GM12878 (cell line): ENCODE results near the gene RAD1. TPM values are rescaled to one million over a fixed set of nuclear protein-coding genes. Genes with fewer than 3 reads are reported as not detected.

Experiments used
- BMI1 ChIP-seq: fragments of 450-650 bp; IDR thresholded peaks from 2 replicates; pipeline ENCODE4 v1.6.1; 2016; ENCODE audit warnings: mild to moderate bottlenecking, moderate library complexity, borderline replicate concordance
- BRCA1 ChIP-seq: IDR thresholded peaks from 2 replicates; pipeline ENCODE4 v1.6.1; 2011; ENCODE audit warnings: low read depth, low read length, improper control_type of control experiment
- CEBPB ChIP-seq, 2 experiments: fragments of 150-350 bp in 1 of 2; IDR thresholded peaks; 2 replicates each; pipeline ENCODE4 v1.6.1; 2012 to 2014; ENCODE audit warnings: low read depth in 2 of 2, low read length in 2 of 2, borderline replicate concordance in 1 of 2, inconsistent platforms in 1 of 2
- CREB1 ChIP-seq: IDR thresholded peaks from 2 replicates; pipeline ENCODE4 v1.6.1; 2012; ENCODE audit warnings: low read depth, mild to moderate bottlenecking, inconsistent platforms
- CREM ChIP-seq: IDR thresholded peaks from 2 replicates; pipeline ENCODE4 v1.6.1; 2014; ENCODE audit warnings: antibody characterized with exemption, low read depth
- ESRRA ChIP-seq: IDR thresholded peaks from 2 replicates; pipeline ENCODE4 v1.6.1; 2012; ENCODE audit warnings: mild to moderate bottlenecking, low read length, improper control_type of control experiment
- HDAC2 ChIP-seq: fragments of 200-600 bp; sonication (generic); IDR thresholded peaks from 2 replicates; pipeline ENCODE4 v1.6.1; 2017
- HDAC6 ChIP-seq: fragments of 200-600 bp; sonication (generic); IDR thresholded peaks from one replicate; pipeline ENCODE4 v1.8.0; 2017; ENCODE audit warnings: antibody characterized with exemption; ENCODE audit not compliant: unreplicated experiment
- IKZF2 ChIP-seq, 2 experiments: fragments of 450-650 bp; IDR thresholded peaks; 2 replicates each; pipeline ENCODE4 v1.6.1; 2017; ENCODE audit warnings: mild to moderate bottlenecking in 2 of 2, moderate library complexity in 2 of 2
- IRF4 ChIP-seq: IDR thresholded peaks from 2 replicates; pipeline ENCODE4 v1.6.1; 2011; ENCODE audit warnings: low read depth, low read length
- JUNB ChIP-seq: IDR thresholded peaks from 2 replicates; pipeline ENCODE4 v1.6.1; 2016; ENCODE audit warnings: antibody characterized with exemption, mild to moderate bottlenecking
- KDM1A ChIP-seq: fragments of 200-600 bp; sonication (generic); IDR thresholded peaks from 2 replicates; pipeline ENCODE4 v1.6.1; 2016; ENCODE audit warnings: borderline replicate concordance
- LARP7 ChIP-seq: fragments of 450-650 bp; IDR thresholded peaks from 2 replicates; pipeline ENCODE4 v1.6.1; 2017; ENCODE audit warnings: mild to moderate bottlenecking
- MYB ChIP-seq: fragments of 150-350 bp; IDR thresholded peaks from 2 replicates; pipeline ENCODE4 v1.6.1; 2014; ENCODE audit warnings: mild to moderate bottlenecking, low read depth, low read length, borderline replicate concordance
- NFXL1 ChIP-seq: fragments of 450-650 bp; IDR thresholded peaks from 2 replicates; pipeline ENCODE4 v1.6.1; 2017; ENCODE audit warnings: antibody characterized with exemption, mild to moderate bottlenecking, borderline replicate concordance
- PAX5 ChIP-seq: IDR thresholded peaks from 2 replicates; pipeline ENCODE4 v1.6.1; 2011; ENCODE audit warnings: low read depth, low read length, borderline replicate concordance
- POLR2A ChIP-seq: IDR thresholded peaks from 2 replicates; pipeline ENCODE4 v1.6.1; 2011; ENCODE audit warnings: low read depth, mild to moderate bottlenecking, low read length
- RBBP5 ChIP-seq: fragments of 200-600 bp; sonication (generic); conservative IDR thresholded peaks from 2 replicates; pipeline ENCODE4 v1.6.1; 2016
- SIN3A ChIP-seq: IDR thresholded peaks from 2 replicates; pipeline ENCODE4 v1.6.1; 2012; ENCODE audit warnings: low read depth, low read length, improper control_type of control experiment
- SREBF2 ChIP-seq: IDR thresholded peaks from 2 replicates; pipeline ENCODE4 v1.6.1; 2012; ENCODE audit warnings: mild to moderate bottlenecking, low read length
- STAT1 ChIP-seq: fragments of 450-650 bp; conservative IDR thresholded peaks from 2 replicates; pipeline ENCODE4 v1.6.1; 2014; ENCODE audit warnings: antibody characterized with exemption, mild to moderate bottlenecking
- STAT3 ChIP-seq: IDR thresholded peaks from 2 replicates; pipeline ENCODE4 v1.6.1; 2011; ENCODE audit warnings: low read depth, low read length, improper control_type of control experiment
- SUPT20H ChIP-seq: IDR thresholded peaks from 2 replicates; pipeline ENCODE4 v1.6.1; 2011; ENCODE audit warnings: low read depth, mild to moderate bottlenecking, low read length, moderate library complexity, borderline replicate concordance; ENCODE audit not compliant: control insufficient read depth
- SUZ12 ChIP-seq: fragments of 200-600 bp; sonication (generic); IDR thresholded peaks from one replicate; pipeline ENCODE4 v1.6.1; 2018; ENCODE audit warnings: antibody characterized with exemption, mild to moderate bottlenecking; ENCODE audit not compliant: unreplicated experiment
- ZNF274 ChIP-seq: IDR thresholded peaks from one replicate; pipeline ENCODE4 v1.8.0; 2011; ENCODE audit not compliant: insufficient read length, insufficient read depth
- ZNF384 ChIP-seq: IDR thresholded peaks from 2 replicates; pipeline ENCODE4 v1.6.1; 2012; ENCODE audit warnings: low read depth, mild to moderate bottlenecking, low read length, improper control_type of control experiment, borderline replicate concordance
- polyA plus RNA-seq, 11 experiments: library from polyadenylated mRNA; depleted of rRNA in 4 of 11; unstranded in 6 of 11; stranded (reverse) in 5 of 11; fragments of >200 nt; fragmentation: Nextera tagmentation in 4 of 11; fragmentation: Illumina TruSeq in 1 of 11; extraction: Ambion mirVana in 4 of 11; extraction: Trizol in 1 of 11; gene quantifications; 1 replicate in 1 of 11; 2 replicates in 10 of 11; pipeline versions ENCODE4 v1.2.1 to v1.2.3, GENCODE V29; 2011 to 2016; ENCODE audit warnings: inconsistent platforms in 2 of 11, missing spikeins in 2 of 11, low read depth in 1 of 11
- total RNA-seq, 4 experiments: library from RNA; depleted of rRNA in 3 of 4; stranded (reverse); fragments of >200 nt in 3 of 4; fragmentation: Illumina TruSeq in 1 of 4; extraction: Trizol in 1 of 4; gene quantifications; 2 replicates each; pipeline versions ENCODE4 v1.2.1 to v1.2.3, GENCODE V29; 2013 to 2021
- TF ChIP-seq, protein P1 (sequence below): IDR thresholded peaks from 2 replicates; pipeline ENCODE4 v1.6.1; 2011; ENCODE audit warnings: low read depth, low read length, improper control_type of control experiment, borderline replicate concordance
- TF ChIP-seq, protein P2 (sequence below): IDR thresholded peaks from 2 replicates; pipeline ENCODE4 v1.6.1; 2011; ENCODE audit warnings: low read depth, mild to moderate bottlenecking, low read length, moderate library complexity, borderline replicate concordance; ENCODE audit errors: extremely low read depth
- TF ChIP-seq, protein P3 (sequence below): IDR thresholded peaks from 2 replicates; pipeline ENCODE4 v1.6.1; 2011; ENCODE audit warnings: borderline replicate concordance, low read depth, mild to moderate bottlenecking, moderate library complexity, mixed read lengths, low read length; ENCODE audit not compliant: insufficient read depth; ENCODE audit errors: extremely low read length

Gene RAD1
- total and polyA plus RNA-seq, 10 of the 15 experiments (the other 5 are each of a cell fraction or from before 2014, with no cell fraction given) = 21.1 to 58.4 (median 37.2) TPM

GRCh38 chr5:34915139-34915855 lies at the start of gene RAD1, which contains the start of gene BRIX1 (continued):
- TF ChIP-seq CREB1 (peak; percentile 72), BRCA1 (peak; percentile 36; the same call in 1 of the 2 replicates), NFXL1 (no peak), CEBPB (IDR thresholded peaks at IDR 0.05; ENCODE audit: borderline replicate concordance in 1 of 2, low read depth in 2 of 2, low read length in 2 of 2) (no peak), PAX5 (no peak), SREBF2 (peak; percentile 70), SUPT20H (no peak), IKZF2 (IDR thresholded peaks at IDR 0.05) (no peak; a peak in 1 of 4 replicates), POLR2A (peak; percentile 90), RBBP5 (no peak), ZNF384 (no peak), HDAC6 (no peak), MYB (no peak), SUZ12 (no peak), JUNB (no peak), CREM (peak; percentile 88), BMI1 (no peak), LARP7 (no peak), ZNF274 (no peak), IRF4 (0 out of 2 replicates have a peak, but pooled peaks have one; percentile 43), SIN3A (peak; percentile 96), KDM1A (no peak), STAT3 (no peak), ESRRA (peak; percentile 76), HDAC2 (no peak), STAT1 (0 out of 2 replicates have a peak, but pooled peaks have one; percentile 63)
- TF ChIP-seq, protein P1, sequence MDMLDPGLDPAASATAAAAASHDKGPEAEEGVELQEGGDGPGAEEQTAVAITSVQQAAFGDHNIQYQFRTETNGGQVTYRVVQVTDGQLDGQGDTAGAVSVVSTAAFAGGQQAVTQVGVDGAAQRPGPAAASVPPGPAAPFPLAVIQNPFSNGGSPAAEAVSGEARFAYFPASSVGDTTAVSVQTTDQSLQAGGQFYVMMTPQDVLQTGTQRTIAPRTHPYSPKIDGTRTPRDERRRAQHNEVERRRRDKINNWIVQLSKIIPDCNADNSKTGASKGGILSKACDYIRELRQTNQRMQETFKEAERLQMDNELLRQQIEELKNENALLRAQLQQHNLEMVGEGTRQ = no peak
- TF ChIP-seq, protein P2, sequence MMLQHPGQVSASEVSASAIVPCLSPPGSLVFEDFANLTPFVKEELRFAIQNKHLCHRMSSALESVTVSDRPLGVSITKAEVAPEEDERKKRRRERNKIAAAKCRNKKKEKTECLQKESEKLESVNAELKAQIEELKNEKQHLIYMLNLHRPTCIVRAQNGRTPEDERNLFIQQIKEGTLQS = no peak
- TF ChIP-seq, protein P3, sequence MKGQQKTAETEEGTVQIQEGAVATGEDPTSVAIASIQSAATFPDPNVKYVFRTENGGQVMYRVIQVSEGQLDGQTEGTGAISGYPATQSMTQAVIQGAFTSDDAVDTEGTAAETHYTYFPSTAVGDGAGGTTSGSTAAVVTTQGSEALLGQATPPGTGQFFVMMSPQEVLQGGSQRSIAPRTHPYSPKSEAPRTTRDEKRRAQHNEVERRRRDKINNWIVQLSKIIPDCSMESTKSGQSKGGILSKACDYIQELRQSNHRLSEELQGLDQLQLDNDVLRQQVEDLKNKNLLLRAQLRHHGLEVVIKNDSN = no peak
